Measurements from ENCODE around the gene TNFRSF12A. TPM values are rescaled to one million over a fixed set of nuclear protein-coding genes. Genes with fewer than 3 reads are reported as not detected.

Gene TNFRSF12A
- total and polyA plus RNA-seq, 2 of the 13 experiments (the other 11 are each of a cell fraction or from before 2014, with no cell fraction given): 61.9 to 66.0 TPM

- TF ChIP-seq ZNF318 (CRISPR knock-in tag; IDR thresholded peaks at IDR 0.05) (no peak; the same call in 1 of the 2 replicates), HMG20B (CRISPR knock-in tag; conservative IDR thresholded peaks at IDR 0.05) (peak; percentile 48), FOXP1 (IDR thresholded peaks at IDR 0.05) (no peak), FOXP1 (CRISPR knock-in tag; IDR thresholded peaks at IDR 0.05) (peak; percentile 53), NFYC (CRISPR knock-in tag; IDR thresholded peaks at IDR 0.05) (no peak), NR2F6 (IDR thresholded peaks at IDR 0.05) (peak; percentile 85), NR2F6 (CRISPR knock-in tag; IDR thresholded peaks at IDR 0.05) (peak; percentile 95), ZNF629 (CRISPR knock-in tag; conservative IDR thresholded peaks at IDR 0.05) (no peak; the same call in 1 of the 2 replicates), TAF15 (IDR thresholded peaks at IDR 0.05; ENCODE audit: low read depth, low read length, poor library complexity, severe bottlenecking) (no peak), RARG (CRISPR knock-in tag; IDR thresholded peaks at IDR 0.05; ENCODE audit: low read depth) (no peak), ELK4 (CRISPR knock-in tag; IDR thresholded peaks at IDR 0.05; ENCODE audit: borderline replicate concordance) (no peak), E2F5 (CRISPR knock-in tag; conservative IDR thresholded peaks at IDR 0.05) (no peak), ARNT (IDR thresholded peaks at IDR 0.05) (no peak), SRSF1 (optimal IDR thresholded peaks at IDR 0.05; ENCODE audit: low read depth, low read length) (peak; percentile 10), TOPORS (CRISPR knock-in tag; IDR thresholded peaks at IDR 0.05) (0 out of 2 replicates have a peak, but pooled peaks have one; percentile 23), ZNF24 (IDR thresholded peaks at IDR 0.05) (no peak)
- TF ChIP-seq, protein P1, sequence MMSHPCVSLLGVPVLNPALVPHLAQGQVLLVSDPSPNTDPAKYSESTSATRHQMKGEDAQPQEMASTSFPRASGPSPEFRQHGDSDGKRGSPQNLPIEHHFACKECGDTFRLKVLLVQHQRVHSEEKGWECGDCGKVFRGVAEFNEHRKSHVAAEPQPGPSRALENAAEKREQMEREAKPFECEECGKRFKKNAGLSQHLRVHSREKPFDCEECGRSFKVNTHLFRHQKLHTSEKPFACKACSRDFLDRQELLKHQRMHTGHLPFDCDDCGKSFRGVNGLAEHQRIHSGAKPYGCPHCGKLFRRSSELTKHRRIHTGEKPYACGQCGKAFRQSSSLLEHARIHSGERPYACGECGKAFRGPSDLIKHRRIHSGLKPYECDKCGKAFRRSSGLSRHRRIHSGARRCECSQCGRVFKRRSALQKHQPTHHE (CRISPR knock-in tag; IDR thresholded peaks at IDR 0.05; ENCODE audit: borderline replicate concordance): no peak
- TF ChIP-seq, protein P2, sequence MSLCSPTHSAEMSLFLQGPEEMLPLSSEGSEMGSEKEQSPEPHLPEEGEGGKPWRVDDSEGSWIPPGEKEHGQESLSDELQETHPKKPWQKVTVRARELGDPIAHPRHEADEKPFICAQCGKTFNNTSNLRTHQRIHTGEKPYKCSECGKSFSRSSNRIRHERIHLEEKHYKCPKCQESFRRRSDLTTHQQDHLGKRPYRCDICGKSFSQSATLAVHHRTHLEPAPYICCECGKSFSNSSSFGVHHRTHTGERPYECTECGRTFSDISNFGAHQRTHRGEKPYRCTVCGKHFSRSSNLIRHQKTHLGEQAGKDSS (CRISPR knock-in tag; IDR thresholded peaks at IDR 0.05; ENCODE audit: borderline replicate concordance, low read depth): peak; percentile 63; the same call in 1 of the 2 replicates
These were observed 658 bp downstream of the TNFRSF12A start (continued) for GRCh38 chr16:3020604-3021448.

Data from HepG2 (cell line).